Left kidney (tissue), 2 donors: Measurements from ENCODE around the gene PDE3B. TPM values are rescaled to one million over a fixed set of nuclear protein-coding genes. Genes with fewer than 3 reads are reported as not detected.
"Not testable (repeated sequence)": the region's sequence is repeated elsewhere in the genome, so short reads cannot be mapped to it uniquely, and the experiment has no call there.

Experiments used
- DNase-seq: peaks from one replicate; pipeline ENCODE4 v3.0.0-alpha.2; 2013
- polyA plus RNA-seq: library from polyadenylated mRNA; unstranded; fragments of 120-200 nt; gene quantifications from one replicate; pipeline ENCODE4 v1.2.1, GENCODE V29; 2013; ENCODE audit not compliant: insufficient read length

PDE3B gene
- polyA plus RNA-seq, 1 donor = 10.5 TPM

GRCh38 chr11:14676068-14676467, 32.5 kb downstream of the PDE3B start:
- no peak for DNase-seq

GRCh38 chr11:14677146-14677545, 33.5 kb downstream of the PDE3B start:
- DNase-seq = no peak

GRCh38 chr11:14678350-14678749, 34.7 kb downstream of the PDE3B start:
- no peak for DNase-seq

GRCh38 chr11:14679662-14680061, 36.1 kb downstream of the PDE3B start:
- DNase-seq = no peak

DNA sequence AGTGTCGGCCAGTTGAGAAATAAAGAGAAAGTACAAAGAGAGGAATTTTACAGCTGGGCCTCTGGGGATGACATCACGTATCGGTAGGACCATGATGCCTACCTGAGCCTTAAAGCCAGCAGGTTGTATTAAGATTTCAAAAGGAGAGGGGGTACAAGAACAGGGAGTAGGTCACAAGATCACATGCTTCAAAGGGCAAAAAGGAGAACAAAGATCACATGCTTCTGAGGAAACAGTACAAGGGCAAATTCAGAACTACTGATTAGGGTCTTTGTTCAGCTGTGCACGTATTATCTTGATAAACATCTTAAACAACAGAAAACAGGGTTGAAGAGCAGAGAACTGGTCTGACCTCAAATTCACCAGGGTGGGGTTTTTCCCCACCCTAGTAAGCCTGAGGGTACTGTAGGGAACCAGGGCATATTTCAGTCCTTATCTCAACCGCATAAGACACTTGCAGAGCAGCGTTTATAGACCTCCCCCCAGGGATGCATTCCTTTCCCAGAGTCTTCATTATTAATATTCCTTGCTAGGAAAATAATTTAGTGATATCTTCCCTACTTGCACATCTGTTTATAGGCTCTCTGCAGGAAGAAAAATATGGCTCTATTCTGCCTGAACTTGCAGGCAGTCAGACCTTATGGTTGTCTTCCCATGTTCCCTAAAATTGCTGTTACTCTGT, 40.8 kb downstream of the PDE3B start:
- not testable (repeated sequence) for DNase-seq

- no peak for DNase-seq
Observed at GRCh38 chr11:14687456-14687855, 43.9 kb downstream of the PDE3B start.

- DNase-seq = no peak
Observed at GRCh38 chr11:14687943-14688627, 44.5 kb downstream of the PDE3B start.

DNA sequence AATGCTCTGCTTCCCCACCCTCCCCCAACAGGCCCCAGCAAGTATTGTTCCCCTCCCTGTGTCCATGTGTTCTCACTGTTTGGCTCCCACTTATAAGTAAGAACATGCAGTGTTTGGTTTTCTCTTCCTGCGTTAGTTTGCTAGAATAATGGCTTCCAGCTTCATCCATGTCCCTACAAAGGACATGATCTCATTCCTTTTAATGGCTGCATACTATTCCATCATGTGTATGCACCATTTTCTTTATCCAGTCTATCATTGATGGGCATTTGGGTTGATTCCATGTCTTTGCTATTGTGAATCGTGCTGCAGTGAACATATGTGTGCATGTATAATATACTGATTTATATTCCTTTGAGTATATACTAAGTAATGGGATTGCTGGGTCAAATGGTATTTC, 52.1 kb downstream of the PDE3B start:
- not testable (repeated sequence) for DNase-seq

DNA sequence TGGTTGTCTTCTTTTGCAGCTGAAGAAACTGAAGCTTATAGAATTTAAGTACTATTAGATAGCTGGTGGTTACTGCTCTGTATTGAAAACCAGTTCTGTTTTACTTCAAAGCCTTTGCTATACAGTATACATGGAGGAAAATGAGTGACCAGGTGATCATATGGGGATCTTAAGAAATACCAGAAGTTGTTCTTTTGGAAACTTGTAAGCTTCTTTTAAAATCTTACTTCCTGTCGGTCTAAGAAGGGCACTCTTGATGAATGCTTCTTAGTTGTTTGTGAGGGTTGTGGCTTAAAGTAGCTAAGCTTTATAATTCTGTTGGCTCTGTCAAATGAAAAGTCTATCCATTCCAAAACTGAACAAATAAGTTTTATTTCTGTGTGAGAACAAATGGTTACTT, 55.2 kb downstream of the PDE3B start:
- no peak for DNase-seq

DNA sequence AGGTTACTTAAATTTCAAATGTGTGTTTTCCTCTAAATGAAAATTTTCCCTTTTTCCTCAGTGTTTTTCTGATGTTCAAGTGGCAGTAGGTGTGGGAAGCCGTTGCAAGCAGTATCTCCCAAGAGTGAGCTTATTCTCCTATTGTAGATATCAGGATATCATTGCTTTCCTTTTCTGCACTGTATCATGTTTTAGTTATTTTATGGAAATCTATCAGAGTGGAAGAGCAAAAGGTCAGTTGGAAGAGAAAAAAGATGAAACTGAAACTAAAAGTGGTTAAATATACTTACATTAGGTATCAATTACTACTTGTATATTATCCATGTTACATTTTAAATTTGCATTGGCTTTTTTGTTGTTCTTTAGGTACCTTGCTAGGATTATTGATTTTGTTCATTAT, 57.0 kb downstream of the PDE3B start:
- DNase-seq = no peak

DNA sequence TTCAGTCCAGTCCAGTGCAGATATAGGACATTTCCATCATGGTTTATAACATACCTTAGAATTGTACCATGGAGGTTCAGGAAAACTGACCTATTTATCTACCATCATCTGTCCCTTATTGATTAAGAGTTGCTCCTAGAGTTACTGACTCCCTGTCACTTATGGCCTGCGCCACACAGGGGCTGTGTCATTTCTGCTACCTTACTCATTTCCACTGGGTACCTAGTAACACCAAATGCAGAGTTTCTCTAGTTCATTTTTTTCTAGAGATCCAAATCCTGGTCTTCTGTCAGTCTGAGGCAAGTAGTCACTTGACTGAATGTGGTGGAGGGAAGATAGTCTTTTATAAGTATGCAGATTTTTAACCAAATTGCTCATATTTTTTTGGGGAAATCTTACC, 59.2 kb downstream of the PDE3B start:
- no peak for DNase-seq

- no peak for DNase-seq
Observed at GRCh38 chr11:14703731-14704130, 60.1 kb downstream of the PDE3B start.

DNA sequence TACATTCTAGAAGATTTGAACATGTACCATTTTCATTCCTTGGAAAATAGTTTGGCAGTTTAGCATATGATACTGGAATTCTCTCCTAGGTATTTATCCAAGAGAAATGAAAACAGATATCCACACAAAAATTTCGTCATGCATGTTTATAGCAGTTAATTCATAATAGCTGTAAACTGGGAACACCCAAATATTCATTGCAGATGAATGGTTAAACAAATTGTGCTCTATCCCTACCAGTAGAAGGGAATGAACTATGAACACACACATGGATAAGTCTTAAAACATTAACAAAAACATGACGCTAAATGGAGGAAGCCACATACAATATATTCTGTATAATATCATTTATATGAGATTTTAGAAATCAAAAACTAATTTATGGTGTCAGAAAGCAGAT, 61.5 kb downstream of the PDE3B start:
- DNase-seq = no peak

- DNase-seq = no peak
Observed at GRCh38 chr11:14713496-14714244, 70.1 kb downstream of the PDE3B start.

DNA sequence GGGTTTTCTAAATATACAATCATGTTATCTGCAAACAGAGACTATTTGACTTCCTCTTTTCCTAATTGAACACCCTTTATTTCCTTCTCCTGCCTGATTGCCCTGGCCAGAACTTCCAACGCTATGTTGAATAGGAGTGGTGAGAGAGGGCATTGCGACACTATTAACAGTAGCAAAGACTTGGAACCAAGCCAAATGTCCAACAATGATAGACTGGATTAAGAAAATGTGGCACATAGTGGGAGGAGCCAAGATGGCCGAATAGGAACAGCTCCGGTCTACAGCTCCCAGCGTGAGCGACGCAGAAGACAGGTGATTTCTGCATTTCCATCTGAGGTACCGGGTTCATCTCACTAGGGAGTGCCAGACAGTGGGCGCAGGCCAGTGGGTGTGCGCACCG, 72.1 kb downstream of the PDE3B start:
- DNase-seq = not testable (repeated sequence)

- DNase-seq = no peak
Observed at GRCh38 chr11:14722496-14722895, 78.9 kb downstream of the PDE3B start.

DNA sequence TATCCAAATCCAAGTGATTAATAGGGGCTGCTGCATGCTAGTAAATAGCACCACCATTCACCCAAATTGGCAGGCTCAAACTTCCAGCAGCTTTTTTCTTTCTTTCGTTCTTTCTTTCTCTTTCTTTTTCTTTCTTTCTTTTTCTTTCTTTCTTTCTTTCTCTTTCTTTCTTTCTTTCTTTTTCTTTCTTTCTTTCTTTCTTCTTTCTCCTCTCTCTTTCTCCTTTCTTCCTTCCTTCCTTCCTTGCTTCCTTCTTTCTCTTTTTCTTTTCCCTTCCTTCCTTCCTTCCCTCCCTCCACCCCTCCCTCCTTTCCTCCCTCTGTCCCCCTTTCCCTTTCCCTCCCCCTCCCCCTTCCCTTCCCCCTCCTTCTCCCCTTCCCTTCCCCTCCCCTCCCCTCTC, 81.5 kb downstream of the PDE3B start:
- no peak for DNase-seq

DNA sequence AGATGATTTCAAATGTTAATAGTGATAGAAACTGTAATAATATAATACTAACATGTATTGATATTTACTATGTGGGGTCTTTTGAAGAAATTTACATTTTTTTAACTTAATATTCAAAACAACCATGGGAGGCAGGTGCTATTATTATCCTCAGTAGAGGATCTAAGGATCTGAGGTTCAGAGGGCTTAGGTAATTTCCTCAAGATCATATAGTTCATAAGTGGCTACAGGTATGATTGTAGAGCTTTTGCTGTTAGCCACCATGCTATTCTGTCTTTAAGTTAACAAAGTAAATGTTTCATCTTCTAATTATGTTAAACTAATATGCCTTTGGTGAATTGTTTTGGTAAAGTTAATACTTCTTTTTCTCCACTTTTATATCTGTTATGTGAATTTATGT, 83.6 kb downstream of the PDE3B start:
- DNase-seq = no peak

DNA sequence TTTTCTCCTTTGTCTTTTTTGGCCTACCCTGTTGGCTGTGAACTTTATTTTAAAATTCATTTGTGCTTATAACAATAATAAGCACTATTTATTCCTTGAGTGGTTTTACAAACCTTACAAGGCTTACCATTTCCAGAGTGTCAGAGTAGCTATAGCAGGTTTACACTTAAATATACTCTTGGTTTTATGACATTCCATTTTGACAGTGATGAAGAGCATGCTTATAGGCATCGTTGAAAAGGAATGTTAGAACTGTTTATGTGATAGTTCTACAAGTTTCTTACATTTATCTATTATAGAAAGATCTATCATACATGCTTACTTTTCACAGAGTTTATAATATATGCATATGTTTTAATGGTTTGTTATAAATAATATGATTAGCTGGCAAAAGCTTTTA, 84.1 kb downstream of the PDE3B start:
- DNase-seq = no peak

DNA sequence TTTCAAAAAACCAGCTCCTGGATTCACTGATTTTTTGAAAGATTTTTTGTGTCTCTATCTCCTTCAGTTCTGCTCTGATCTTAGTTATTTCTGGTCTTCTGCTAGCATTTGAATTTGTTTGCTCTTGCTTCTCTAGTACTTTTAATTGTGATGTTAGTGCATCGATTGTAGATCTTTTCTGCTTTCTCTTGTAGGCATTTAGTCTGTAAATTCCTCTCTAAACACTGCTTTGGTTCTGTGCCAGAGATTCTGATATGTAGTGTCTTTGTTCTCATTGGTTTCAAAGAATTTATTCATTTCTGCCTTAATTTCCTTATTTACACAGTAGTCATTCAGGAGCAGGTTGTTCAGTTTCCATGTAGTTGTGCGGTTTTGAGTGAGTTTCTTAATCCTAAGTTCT, 96.9 kb downstream of the PDE3B start:
- DNase-seq = not testable (repeated sequence)

DNA sequence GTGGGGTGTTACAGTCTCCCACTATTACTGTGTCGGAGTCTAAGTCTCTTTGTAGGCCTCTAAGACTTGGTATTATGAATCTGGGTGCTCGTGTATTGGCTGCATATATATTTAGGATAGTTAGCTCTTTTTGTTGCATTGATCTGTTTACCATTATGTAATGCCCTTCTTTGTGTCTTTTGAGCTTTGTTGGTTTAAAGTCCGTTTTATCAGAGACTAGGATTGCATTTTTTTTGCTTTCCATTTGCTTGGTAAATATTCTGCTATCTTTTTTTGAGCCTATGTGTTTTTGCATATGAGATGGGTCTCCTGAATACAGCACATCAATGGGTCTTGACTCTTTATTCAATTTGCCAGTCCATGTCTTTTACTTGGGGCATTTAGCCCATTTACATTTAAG, 97.6 kb downstream of the PDE3B start:
- no peak for DNase-seq

DNA sequence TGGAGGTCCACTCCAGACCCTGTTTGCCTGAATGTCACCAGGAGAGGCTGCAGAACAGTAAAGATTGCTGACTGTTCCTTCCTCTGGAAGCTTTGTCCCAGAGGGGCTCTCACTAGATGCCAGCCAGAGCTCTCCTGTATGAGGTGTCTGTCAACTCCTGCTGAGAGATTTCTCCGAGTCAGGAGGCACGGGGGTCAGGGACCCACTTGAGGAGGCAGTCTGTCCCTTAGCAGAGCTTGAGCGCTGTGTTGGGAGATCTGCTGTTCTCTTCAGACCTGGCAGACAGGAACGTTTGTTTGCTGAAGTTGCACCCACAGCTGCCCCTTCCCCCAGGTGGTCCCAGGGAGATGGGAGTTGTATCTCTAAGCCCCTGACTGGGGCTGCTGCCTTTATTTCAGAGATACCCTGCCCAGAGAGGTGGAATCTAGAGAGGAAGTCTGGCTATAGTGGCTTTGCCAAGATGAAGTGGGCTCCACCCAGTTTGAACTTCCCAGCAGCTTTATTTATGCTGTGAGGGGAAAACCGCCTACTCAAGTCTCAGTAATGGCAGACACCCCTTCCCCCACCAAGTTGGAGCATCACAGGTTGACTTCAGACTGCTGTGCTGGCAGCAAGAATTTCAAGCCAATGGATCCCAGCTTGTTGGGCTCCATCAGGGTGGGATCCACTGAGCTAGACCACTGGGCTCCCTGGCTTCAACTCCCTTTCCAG, 99.4 kb downstream of the PDE3B start:
- no peak for DNase-seq

DNA sequence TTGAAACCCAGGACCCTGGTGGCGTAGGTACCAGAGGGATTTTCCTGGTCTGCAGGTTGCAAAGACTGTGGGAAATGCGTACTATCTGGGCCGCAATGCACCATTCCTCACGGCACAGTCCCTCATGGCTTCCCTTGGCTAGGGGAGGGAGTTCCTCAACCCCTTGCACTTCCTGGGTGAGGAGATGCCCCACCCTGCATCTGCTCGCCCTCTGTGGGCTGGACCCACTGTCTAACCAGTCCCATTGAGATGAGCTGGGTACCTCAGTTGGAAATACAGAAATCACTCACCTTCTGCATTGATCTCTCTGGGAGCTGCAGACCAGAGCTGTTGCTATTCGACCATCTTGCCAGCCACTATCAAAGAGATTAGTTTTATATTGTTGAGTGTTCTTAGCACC, 100.1 kb downstream of the PDE3B start:
- DNase-seq = not testable (repeated sequence)
